Gastroesophageal sphincter (tissue), 3 donors: ENCODE results near the gene CDX2.

Experiments
- CTCF ChIP-seq, 4 experiments: fragments of 200-600 bp in 2 of 4; fragments of 450-650 bp in 2 of 4; sonication (generic) in 1 of 4; IDR thresholded peaks; one replicate each; pipeline ENCODE4 v1.5.1; 2017 to 2019; ENCODE audit warnings: antibody characterized with exemption in 4 of 4, mild to moderate bottlenecking in 2 of 4, moderate library complexity in 2 of 4
- EP300 ChIP-seq: sonication (generic); formaldehyde crosslinking; IDR thresholded peaks from one replicate; pipeline ENCODE4 v1.6.1; 2017; ENCODE audit warnings: antibody characterized with exemption, mild to moderate bottlenecking
- POLR2A ChIP-seq, 2 donors: fragments of 450-650 bp; IDR thresholded peaks; one replicate each; pipeline ENCODE4 v1.6.1; 2017; ENCODE audit warnings: antibody characterized with exemption in 2 of 2, mild to moderate bottlenecking in 2 of 2, moderate library complexity in 1 of 2
- POLR2AphosphoS5 ChIP-seq: sonication (generic); formaldehyde crosslinking; IDR thresholded peaks from one replicate; pipeline ENCODE4 v1.6.1; 2017; ENCODE audit warnings: antibody characterized with exemption

GRCh38 chr13:27970382-27971235 lies 1.5 kb upstream of the CDX2 start:
- no peak for TF ChIP-seq POLR2A (IDR thresholded peaks at IDR 0.05)
- TF ChIP-seq CTCF (IDR thresholded peaks at IDR 0.05), result no peak
- no peak for TF ChIP-seq POLR2AphosphoS5
- no peak for TF ChIP-seq EP300
